HepG2 (cell line): ENCODE measurements around the gene SBNO2. TPM values are rescaled to one million over a fixed set of nuclear protein-coding genes. Genes with fewer than 3 reads are reported as not detected.
A peak's percentile ranks its signal among the peaks of the same experiment; 100 is the strongest.

Experiments
- FOSL2 ChIP-seq: sonication (generic); formaldehyde crosslinking; IDR thresholded peaks from 2 replicates; pipeline ENCODE4 v1.4.0; 2020; ENCODE audit warnings: missing genetic modification reagents
- FOXK1 ChIP-seq: sonication (generic); formaldehyde crosslinking; IDR thresholded peaks from 2 replicates; pipeline ENCODE4 v1.4.0; 2020; ENCODE audit warnings: low read depth, missing genetic modification reagents, borderline replicate concordance
- FOXK2 ChIP-seq: fragments of 450-650 bp; IDR thresholded peaks from 2 replicates; pipeline ENCODE4 v1.6.1; 2016
- HNF4G ChIP-seq, 2 experiments: sonication (generic) in 1 of 2; formaldehyde crosslinking in 1 of 2; IDR thresholded peaks; 2 replicates each; pipeline versions ENCODE4 v1.4.0 to v1.6.1; 2011 to 2020; ENCODE audit warnings: borderline replicate concordance in 2 of 2, low read depth in 2 of 2, mild to moderate bottlenecking in 2 of 2, low read length in 1 of 2, missing genetic modification reagents in 1 of 2, moderate library complexity in 1 of 2
- KDM6A ChIP-seq: IDR thresholded peaks from 2 replicates; pipeline ENCODE4 v1.6.1; 2016; ENCODE audit warnings: low read depth
- KLF12 ChIP-seq: sonication (generic); formaldehyde crosslinking; IDR thresholded peaks from 2 replicates; pipeline ENCODE4 v1.4.0; 2020; ENCODE audit warnings: missing genetic modification reagents, borderline replicate concordance
- MXD4 ChIP-seq: IDR thresholded peaks from 2 replicates; pipeline ENCODE4 v1.6.1; 2016; ENCODE audit warnings: mild to moderate bottlenecking, missing biosample characterization, missing genetic modification reagents
- POLR2A ChIP-seq, 2 experiments: IDR thresholded peaks; 2 replicates each; pipeline ENCODE4 v1.6.1; 2011; ENCODE audit warnings: low read depth in 2 of 2, low read length in 2 of 2, mild to moderate bottlenecking in 1 of 2, moderate library complexity in 1 of 2; ENCODE audit not compliant: insufficient read depth in 1 of 2
- REST ChIP-seq, 2 experiments: IDR thresholded peaks; 2 replicates each; pipeline ENCODE4 v1.6.1; 2011 to 2012; ENCODE audit warnings: low read length in 2 of 2, borderline replicate concordance in 1 of 2, low read depth in 1 of 2, mild to moderate bottlenecking in 1 of 2, moderate library complexity in 1 of 2
- RXRA ChIP-seq: sonication (generic); formaldehyde crosslinking; IDR thresholded peaks from 2 replicates; pipeline ENCODE4 v1.5.1; 2020; ENCODE audit warnings: missing genetic modification reagents
- SALL1 ChIP-seq: sonication (generic); formaldehyde crosslinking; IDR thresholded peaks from 2 replicates; pipeline ENCODE4 v1.8.0; 2022; ENCODE audit warnings: mild to moderate bottlenecking, missing genetic modification reagents
- SOX13 ChIP-seq, 3 experiments: fragments of 450-650 bp in 1 of 3; sonication (generic) in 1 of 3; formaldehyde crosslinking in 1 of 3; IDR thresholded peaks in 2 of 3; conservative IDR thresholded peaks in 1 of 3; 2 replicates each; pipeline versions ENCODE4 v1.5.0 to v1.6.1; 2016 to 2020; ENCODE audit warnings: antibody characterized with exemption in 1 of 3, mild to moderate bottlenecking in 1 of 3, missing compliant biosample characterization in 1 of 3, missing genetic modification reagents in 1 of 3, moderate library complexity in 1 of 3
- TEAD3 ChIP-seq: optimal IDR thresholded peaks from 2 replicates; pipeline ENCODE3; 2016; ENCODE audit warnings: borderline replicate concordance
- ZBTB33 ChIP-seq: sonication (generic); formaldehyde crosslinking; IDR thresholded peaks from 2 replicates; pipeline ENCODE4 v1.4.0; 2020; ENCODE audit warnings: missing genetic modification reagents
- ZNF124 ChIP-seq: sonication (generic); formaldehyde crosslinking; IDR thresholded peaks from 2 replicates; pipeline ENCODE4 v1.4.0; 2020; ENCODE audit warnings: missing genetic modification reagents
- ZNF205 ChIP-seq: IDR thresholded peaks from 2 replicates; pipeline ENCODE4 v1.6.1; 2018; ENCODE audit warnings: missing biosample characterization, missing genetic modification reagents
- ZNF782 ChIP-seq: sonication (generic); formaldehyde crosslinking; IDR thresholded peaks from 2 replicates; pipeline ENCODE4 v1.4.0; 2020; ENCODE audit warnings: missing genetic modification reagents, mild to moderate bottlenecking, borderline replicate concordance
- polyA plus RNA-seq, 8 experiments: library from polyadenylated mRNA; depleted of rRNA in 3 of 8; stranded (reverse) in 7 of 8; unstranded in 1 of 8; fragments of >200 nt; fragmentation: Illumina TruSeq in 4 of 8; extraction: Trizol in 4 of 8; gene quantifications; 2 replicates each; pipeline versions ENCODE4 v1.2.1 to v1.2.3, GENCODE V29; 2011 to 2016; ENCODE audit warnings: low read depth in 4 of 8, missing spikeins in 1 of 8, mixed read lengths in 1 of 8; ENCODE audit not compliant: insufficient read depth in 1 of 8
- total RNA-seq, 5 experiments: library from RNA; depleted of rRNA; stranded (reverse); fragments of >200 nt; fragmentation: Illumina TruSeq; extraction: Trizol; gene quantifications; 2 replicates each; pipeline ENCODE4 v1.2.3, GENCODE V29; 2016; ENCODE audit warnings: low read depth in 1 of 5
- TF ChIP-seq, protein P1 (sequence below): sonication (generic); formaldehyde crosslinking; conservative IDR thresholded peaks from 2 replicates; pipeline ENCODE4 v1.4.0; 2020; ENCODE audit warnings: mild to moderate bottlenecking, missing genetic modification reagents, moderate library complexity

SBNO2 gene
- total and polyA plus RNA-seq, 2 of the 13 experiments (the other 11 are each of a cell fraction or from before 2014, with no cell fraction given) = 8.6 to 10.4 TPM

GRCh38 chr19:1102407-1103131, 71.5 kb downstream of the SBNO2 start (continued):
- TF ChIP-seq, protein P1, sequence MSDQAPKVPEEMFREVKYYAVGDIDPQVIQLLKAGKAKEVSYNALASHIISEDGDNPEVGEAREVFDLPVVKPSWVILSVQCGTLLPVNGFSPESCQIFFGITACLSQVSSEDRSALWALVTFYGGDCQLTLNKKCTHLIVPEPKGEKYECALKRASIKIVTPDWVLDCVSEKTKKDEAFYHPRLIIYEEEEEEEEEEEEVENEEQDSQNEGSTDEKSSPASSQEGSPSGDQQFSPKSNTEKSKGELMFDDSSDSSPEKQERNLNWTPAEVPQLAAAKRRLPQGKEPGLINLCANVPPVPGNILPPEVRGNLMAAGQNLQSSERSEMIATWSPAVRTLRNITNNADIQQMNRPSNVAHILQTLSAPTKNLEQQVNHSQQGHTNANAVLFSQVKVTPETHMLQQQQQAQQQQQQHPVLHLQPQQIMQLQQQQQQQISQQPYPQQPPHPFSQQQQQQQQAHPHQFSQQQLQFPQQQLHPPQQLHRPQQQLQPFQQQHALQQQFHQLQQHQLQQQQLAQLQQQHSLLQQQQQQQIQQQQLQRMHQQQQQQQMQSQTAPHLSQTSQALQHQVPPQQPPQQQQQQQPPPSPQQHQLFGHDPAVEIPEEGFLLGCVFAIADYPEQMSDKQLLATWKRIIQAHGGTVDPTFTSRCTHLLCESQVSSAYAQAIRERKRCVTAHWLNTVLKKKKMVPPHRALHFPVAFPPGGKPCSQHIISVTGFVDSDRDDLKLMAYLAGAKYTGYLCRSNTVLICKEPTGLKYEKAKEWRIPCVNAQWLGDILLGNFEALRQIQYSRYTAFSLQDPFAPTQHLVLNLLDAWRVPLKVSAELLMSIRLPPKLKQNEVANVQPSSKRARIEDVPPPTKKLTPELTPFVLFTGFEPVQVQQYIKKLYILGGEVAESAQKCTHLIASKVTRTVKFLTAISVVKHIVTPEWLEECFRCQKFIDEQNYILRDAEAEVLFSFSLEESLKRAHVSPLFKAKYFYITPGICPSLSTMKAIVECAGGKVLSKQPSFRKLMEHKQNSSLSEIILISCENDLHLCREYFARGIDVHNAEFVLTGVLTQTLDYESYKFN (CRISPR knock-in tag) = 0 out of 2 replicates have a peak, but pooled peaks have one; percentile 19
- TF ChIP-seq ZBTB33 (0 out of 2 replicates have a peak, but pooled peaks have one; percentile 8), FOSL2 (CRISPR knock-in tag) (peak; percentile 98), KDM6A (CRISPR knock-in tag) (peak; percentile 53; the same call in 1 of the 2 replicates), SOX13 (IDR thresholded peaks at IDR 0.05) (no peak), SOX13 (CRISPR knock-in tag; conservative IDR thresholded peaks at IDR 0.05 in 1 of 2, IDR thresholded peaks at IDR 0.05 in 1 of 2) (peak in 1 of 2 experiments; percentile 35; a peak in 1 of 4 replicates), ZNF124 (CRISPR knock-in tag) (no peak), SALL1 (peak; percentile 19), POLR2A (IDR thresholded peaks at IDR 0.05; ENCODE audit: insufficient read depth in 1 of 2, low read depth in 2 of 2, low read length in 2 of 2) (peak; percentile 41 to 47; a peak in 3 of 4 replicates), REST (IDR thresholded peaks at IDR 0.05; ENCODE audit: borderline replicate concordance in 1 of 2, low read depth in 1 of 2, low read length in 2 of 2) (peak in 1 of 2 experiments; percentile 12; a peak in 1 of 4 replicates), ZNF205 (0 out of 2 replicates have a peak, but pooled peaks have one; percentile 63), MXD4 (CRISPR knock-in tag) (no peak), ZNF782 (CRISPR knock-in tag) (no peak), FOXK1 (CRISPR knock-in tag) (peak; percentile 10; the same call in 1 of the 2 replicates), KLF12 (CRISPR knock-in tag) (no peak), HNF4G (IDR thresholded peaks at IDR 0.05; ENCODE audit: borderline replicate concordance, low read depth, low read length) (peak; percentile 78; the same call in 1 of the 2 replicates), HNF4G (CRISPR knock-in tag; IDR thresholded peaks at IDR 0.05; ENCODE audit: borderline replicate concordance, low read depth) (no peak; the same call in 1 of the 2 replicates), RXRA (CRISPR knock-in tag) (no peak), TEAD3 (CRISPR knock-in tag) (peak; percentile 96), FOXK2 (no peak)
